HG03175 (cell line): ENCODE results near the gene CSHL1.
"Not testable (repeated sequence)": the region's sequence is repeated elsewhere in the genome, so short reads cannot be mapped to it uniquely, and the experiment has no call there.

Source experiments
- ATAC-seq: cut with Tn5 transposase; IDR thresholded peaks from one replicate; pipeline ENCODE4 v1.9.1; 2021; ENCODE audit warnings: mild to moderate bottlenecking, moderate library complexity; ENCODE audit not compliant: unreplicated experiment

The CSHL1 gene

DNA sequence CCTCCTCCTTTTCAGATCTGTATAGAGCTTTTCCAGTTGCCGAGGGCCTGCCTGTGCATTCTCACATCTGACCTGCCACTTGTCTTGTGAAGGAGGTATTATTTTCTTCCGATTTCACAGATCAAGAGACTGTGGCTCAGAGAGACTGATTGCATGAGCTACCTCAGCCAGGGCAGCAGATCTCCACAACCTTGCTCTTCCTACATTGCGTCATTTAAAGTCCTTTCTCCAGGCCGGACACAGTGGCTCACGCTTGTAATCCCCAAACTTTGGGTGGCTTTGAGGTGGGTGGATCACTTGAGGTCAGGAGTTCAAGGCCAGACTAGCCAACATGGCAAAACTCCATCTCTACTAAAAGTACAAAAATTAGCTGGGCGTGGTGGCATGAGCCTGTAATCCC lies 9.0 kb upstream of the CSHL1 start:
- ATAC-seq = not testable (repeated sequence)

DNA sequence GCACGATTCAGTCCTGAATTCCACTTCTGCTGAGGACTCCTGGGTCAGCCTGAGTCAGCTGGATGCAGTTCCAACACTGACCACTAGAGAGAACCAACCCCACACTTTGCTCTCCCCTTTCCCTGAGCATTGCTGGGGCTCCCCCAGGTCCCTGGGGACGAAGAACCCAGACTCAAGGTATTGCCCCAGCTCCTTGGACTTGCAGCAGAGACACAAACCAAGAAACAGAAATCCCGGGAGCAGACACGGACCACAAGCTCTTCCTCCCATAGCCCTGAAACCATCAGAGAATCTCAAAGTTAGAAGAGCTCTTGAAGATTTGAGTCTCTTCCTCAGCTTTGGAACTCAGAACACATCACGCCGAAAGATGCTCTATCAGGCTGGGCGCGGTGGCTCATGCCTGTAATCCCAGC lies 8.3 kb upstream of the CSHL1 start:
- peak; percentile 62 for ATAC-seq

DNA sequence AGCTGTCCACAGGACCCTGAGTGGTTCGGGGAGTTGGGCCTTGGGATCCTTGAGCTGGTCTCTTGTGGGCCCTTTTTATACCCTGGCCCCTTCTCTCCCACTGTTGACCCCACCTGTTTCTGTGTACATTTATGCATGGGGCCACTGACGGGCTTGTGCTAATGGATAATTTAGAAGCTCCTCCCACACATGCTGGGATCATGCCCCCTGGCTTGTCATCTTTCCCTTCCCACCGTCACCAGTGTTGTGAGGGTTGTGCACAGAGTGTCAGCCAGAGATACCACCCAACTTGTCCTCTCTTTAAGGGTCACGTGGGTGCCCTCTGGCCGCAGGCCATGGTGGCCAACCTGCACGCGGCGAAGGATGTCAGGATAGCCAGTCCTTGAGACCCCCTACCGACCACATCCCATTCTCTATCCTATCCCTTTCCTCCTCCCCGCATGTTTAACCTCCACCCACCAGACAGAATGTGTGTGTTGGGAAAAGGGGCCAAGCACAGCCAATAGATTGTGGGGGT lies 7.8 kb upstream of the CSHL1 start, which contains the start of gene GH1:
Gene GH1 (minus strand): TSS at position 51 of the 517 bp plus-strand sequence. CDS start 63 bp downstream, outside the sequence.
- not testable (repeated sequence) for ATAC-seq

DNA sequence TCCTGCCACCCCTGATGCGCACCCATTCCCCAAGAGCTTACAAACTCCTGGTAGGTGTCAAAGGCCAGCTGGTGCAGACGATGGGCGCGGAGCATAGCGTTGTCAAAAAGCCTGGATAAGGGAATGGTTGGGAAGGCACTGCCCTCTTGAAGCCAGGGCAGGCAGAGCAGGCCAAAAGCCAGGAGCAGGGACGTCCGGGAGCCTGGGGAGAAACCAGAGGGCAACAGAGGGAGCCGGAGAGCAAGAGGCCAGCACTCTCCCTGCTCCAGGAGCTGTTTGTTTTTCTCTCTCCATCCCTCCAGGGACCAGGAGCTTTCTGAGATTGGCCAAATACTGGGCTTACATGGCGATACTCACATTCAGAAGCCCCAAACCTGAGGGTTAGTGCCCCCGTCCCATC lies 7.2 kb upstream of the CSHL1 start:
- ATAC-seq = no peak

DNA sequence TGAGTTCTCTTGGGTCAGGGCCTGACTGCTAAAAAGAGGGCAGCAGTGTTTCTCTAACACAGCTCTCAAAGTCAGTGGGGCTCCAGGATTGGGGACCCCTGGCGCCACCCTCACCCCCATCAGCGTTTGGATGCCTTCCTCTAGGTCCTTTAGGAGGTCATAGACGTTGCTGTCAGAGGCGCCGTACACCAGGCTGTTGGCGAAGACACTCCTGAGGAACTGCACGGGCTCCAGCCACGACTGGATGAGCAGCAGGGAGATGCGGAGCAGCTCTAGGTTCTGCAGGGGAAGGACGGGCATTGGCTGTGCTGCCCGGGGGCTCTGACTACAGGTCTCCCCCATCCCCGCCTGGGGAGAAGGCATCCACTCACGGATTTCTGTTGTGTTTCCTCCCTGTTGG lies 6.6 kb upstream of the CSHL1 start:
- no peak for ATAC-seq

DNA sequence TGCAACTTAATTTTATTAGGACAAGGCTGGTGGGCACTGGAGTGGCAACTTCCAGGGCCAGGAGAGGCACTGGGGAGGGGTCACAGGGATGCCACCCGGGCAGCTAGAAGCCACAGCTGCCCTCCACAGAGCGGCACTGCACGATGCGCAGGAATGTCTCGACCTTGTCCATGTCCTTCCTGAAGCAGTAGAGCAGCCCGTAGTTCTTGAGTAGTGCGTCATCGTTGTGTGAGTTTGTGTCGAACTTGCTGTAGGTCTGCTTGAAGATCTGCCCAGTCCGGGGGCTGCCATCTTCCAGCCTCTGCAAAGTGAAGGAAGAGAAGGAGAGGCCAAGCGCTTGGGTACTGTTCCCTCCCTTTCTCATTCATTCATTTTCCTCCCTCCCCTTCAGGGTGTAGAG lies 6.1 kb upstream of the CSHL1 start:
- ATAC-seq = not testable (repeated sequence)

DNA sequence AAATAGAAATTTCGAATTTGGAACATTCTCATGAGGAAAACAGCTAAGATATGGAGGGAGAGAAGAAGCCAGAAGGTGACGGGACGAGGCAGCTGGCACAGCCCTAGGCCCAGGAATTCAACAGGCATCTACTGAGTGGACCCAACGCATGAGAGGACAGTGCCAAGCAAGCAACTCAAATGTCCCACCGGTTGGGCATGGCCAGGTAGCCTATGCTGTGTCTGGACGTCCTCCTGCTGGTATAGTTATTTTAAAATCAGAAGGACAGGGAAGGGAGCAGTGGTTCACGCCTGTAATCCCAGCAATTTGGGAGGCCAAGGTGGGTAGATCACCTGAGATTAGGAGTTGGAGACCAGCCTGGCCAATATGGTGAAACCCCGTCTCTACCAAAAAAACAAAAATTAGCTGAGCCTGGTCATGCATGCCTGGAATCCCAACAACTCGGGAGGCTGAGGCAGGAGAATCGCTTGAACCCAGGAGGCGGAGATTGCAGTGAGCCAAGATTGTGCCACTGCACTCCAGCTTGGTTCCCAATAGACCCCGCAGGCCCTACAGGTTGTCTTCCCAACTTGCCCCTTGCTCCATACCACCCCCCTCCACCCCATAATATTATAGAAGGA lies 5.6 kb upstream of the CSHL1 start:
- no peak for ATAC-seq

DNA sequence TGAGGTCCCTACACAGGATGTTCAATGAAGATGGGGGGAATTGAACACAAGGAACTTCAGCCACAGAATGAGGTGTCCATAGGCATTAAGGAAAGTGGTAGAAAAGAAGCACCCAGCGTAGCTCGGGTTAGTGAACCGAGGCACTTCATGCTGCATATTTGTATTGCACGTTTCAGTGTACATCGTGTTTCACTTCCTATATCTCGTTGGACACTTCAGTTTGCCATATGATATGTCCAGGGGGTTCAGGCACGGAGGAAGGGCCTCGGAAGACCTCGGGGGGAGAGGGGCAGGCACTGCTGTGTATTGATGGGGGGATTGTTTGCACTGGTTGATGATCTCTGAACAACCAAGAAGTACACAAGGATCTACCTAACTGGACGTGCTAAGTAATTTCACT lies 4.7 kb upstream of the CSHL1 start:
- ATAC-seq = peak; percentile 54

DNA sequence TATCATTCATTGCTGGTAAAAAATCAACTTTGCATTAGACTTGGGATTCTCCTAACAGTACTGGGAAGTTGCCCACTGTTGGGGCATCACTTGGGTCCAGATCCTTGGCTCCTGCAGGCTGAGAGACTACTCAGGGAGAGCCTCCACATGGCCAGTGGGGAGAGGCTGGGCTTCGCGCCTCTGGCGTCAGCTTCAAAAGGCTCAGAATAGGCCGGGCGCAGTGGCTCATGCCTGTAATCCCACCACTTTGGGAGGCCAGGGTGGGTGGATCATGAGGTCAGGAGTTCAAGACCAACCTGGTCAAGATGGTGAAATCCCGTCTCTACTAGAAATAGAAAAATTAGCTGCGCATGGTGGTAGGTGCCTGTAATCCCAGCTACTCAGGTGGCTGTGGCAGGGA lies 3.4 kb upstream of the CSHL1 start:
- ATAC-seq = no peak

DNA sequence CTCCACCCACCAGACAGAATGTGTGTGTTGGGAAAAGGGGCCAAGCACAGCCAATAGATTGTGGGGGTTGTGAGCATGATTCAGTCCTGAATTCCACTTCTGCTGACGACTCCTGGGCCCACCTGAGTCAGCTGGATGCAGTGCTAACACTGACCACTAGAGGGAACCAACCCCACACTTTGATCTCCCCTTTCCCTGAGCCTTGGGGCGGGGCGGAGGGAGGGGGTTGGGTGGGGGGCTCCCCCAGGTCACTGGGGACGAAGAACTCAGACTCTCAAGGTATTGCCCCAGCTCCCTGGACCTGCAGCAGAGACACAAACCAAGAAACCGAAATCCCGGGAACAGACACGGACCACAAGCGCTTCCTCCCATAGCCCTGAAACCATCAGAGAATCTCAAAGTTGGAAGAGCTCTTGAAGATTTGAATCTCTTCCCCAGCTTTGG lies 621 bp upstream of the CSHL1 start:
- ATAC-seq = no peak

DNA sequence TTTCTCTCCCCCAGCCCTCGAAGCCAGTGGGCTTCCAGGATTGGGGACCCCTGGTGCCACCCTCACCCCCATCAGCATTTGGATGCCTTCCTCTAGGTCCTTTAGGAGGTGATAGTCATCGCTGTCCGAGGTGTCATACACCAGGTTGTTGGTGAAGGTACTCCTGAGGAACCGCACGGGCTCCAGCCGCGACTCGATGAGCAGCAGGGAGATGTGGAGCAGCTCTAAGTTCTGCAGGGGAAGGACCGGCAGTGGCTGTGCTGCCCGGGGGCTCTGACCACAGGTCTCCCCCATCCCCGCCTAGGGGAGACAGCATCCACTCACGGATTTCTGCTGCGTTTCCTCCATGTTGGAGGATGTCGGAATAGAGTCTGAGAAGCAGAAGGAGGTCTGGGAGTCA lies 962 bp downstream of the CSHL1 start:
- no peak for ATAC-seq

DNA sequence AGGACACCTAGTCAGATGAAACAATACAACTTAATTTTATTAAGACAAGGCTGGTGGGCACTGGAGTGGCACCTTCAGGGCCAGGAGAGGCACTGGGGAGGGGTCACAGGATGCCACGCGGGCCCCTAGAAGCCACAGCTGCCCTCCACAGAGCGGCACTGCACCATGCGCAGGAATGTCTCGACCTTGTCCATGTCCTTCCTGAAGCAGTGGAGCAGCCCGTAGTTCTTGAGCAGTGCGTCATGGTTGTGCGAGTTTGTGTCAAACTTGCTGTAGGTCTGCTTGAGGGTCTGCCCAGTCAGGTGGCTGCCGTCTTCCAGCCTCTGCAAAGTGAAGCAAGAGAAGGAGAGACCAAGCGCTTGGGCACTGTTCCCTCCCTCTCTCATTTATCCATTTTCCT lies 1.5 kb downstream of the CSHL1 start:
- not testable (repeated sequence) for ATAC-seq

DNA sequence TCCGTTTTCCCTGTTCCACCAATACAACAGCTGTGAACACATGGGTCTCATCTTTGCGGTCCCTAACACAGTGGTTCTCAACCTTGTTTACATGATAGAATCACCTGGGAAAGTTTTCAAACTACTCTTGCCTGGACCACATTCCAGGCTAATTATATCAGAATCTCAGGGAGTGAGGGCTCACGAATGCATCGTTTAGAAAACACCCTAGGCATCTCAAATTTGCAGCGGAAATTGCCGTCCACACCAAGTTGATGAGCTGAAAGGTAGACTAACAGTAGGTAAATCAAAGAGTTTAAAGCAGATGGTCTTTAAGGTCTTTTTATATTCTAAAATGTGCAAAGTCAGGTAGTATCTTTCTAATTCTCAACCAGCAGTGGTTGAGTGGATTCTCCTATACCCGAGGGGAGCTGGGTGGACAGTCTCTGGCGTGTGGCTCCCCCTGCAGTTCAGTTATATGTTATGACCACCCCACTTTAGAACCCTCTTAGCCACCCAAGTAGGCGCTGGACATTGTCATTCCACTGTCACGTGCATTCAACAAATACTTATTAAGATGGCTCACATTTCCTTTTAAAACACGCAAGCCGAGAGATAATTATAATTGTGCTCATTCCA lies 3.8 kb downstream of the CSHL1 start:
- ATAC-seq = not testable (repeated sequence)

DNA sequence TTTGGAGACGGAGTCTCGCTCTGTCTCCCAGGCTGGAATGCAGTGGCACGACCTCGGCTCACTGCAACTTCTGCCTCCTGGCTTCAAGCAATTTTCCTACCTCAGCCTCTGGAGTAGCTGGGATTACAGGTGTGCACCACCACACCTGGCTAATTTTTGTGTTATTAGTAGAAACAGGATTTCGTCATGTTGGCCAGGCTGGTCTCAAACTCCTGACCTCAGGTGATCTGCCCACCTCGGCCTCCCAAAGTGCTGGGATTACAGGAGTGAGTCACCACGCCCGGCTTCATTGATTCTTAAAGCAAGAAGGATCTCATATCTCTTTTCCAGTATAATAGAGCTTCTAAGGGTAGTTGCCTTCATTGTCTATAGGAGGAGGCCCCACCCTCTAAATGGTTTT lies 6.3 kb downstream of the CSHL1 start:
- not testable (repeated sequence) for ATAC-seq

DNA sequence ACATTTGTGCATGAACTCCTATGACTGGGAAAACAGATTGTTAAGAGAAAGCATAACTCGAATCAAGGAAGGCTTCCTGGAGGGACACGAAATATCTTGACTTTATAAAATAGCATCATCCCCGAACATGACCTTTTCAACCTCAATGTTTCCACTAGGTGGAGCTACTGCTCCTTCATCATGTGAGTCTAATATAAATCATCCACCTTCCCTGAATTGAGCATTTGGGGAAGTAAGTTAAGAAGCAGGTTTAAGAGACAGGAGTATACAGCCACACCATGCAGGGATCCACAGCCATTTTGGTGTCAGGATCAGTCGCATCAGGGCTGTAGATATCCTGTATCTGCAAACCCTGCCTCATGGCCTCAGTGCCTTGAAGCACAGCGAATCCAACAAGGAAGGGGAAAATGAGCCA lies 7.3 kb downstream of the CSHL1 start:
- not testable (repeated sequence) for ATAC-seq

DNA sequence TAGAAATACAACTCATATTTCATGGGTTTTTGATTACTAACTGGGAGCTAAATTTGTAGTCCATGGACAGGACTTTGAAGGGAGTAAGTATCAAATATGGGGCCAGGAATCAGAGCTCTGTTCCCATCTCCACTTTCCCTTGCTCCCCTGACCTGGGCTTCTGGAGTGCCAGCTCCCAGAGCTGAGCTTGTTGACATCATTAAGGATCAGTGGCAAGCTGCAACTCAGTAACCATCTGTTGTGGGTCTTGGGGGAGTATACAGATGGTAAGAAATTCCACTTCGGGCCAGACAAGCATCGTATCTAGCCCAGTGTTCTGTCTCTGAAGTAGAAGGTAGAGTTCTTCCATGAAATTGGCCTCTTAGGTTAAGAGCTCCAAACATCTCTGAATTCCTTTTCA lies 9.1 kb downstream of the CSHL1 start:
- ATAC-seq = not testable (repeated sequence)

DNA sequence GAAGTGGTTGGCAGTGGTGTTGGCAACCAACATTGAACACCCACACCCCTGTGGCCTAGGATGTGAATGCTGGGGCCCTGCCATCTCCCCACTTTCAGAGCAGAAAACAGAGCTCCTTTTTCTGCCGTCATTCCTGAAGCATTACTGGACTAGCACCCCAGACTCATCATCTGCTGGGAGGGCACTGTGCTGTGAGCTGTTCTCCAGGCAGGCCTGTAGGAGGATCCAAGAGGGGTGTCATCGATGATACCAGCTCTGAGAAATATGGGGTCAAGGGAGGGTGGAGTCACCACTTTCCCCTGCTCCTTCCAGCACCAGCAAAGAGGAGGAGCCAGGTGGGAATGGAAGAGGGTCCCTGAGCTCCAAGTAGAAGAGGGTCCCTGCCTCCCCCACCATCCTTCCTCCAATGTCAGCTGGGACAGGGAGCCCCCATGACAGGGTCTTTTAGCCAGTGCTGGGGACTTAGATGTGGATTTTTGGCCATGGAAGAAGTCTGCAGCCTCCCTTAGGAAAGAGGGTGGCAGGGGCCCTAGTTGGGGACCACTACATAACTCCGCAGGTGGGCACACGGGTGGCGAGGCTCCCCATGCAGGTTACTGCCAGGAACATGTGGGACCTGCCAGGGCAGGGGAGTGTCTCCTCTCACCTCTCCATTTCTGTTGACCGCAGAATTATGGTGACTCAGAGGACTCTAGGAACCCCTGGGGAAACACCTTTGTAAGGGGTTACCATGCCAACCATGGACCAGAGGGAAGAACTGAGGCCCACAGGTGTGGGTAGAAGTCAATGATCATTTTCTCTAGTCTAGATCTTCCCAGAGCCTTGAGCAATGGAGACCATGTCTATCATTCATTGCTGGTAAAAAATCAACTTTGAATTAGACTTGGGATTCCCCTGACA lies 11.9 kb downstream of the CSHL1 start:
- ATAC-seq = peak; percentile 47

DNA sequence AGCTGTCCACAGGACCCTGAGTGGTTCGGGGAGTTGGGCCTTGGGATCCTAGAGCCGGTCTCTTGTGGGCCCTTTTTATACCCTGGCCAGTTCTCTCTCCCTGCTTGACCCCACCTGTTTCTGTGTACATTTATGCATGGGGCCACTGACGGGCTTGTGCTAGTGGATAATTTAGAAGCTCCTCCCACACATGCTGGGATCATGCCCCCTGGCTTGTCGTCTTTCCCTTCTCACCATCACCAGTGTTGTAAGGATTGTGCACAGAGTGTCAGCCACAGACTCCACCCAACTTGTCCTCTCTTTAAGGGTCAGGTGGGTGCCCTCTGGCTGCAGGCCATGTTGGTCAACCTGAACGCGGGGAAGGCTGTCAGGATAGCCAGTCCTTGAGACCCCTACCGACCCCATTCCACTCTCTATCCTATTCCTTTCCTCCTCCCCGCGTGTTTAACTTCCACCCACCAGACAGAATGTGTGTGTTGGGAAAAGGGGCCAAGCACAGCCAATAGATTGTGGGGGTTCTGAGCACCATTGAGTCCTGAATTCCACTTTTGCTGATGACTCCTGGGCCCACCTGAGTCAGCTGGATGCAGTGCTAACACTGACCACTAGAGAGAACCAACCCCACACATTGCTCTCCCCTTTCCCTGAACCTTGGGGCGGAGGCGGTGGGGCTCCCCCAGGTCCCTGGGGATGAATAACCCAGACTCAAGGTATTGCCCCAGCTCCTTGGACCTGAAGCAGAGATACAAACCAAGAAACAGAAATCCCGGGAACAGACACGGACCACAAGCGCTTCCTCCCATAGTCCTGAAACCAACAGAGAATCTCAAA lies 14.3 kb downstream of the CSHL1 start, which contains the start of gene CSH1:
Gene CSH1 (minus strand): TSS at position 51 of the 831 bp plus-strand sequence. CDS start 63 bp downstream, outside the sequence.
- ATAC-seq = not testable (repeated sequence)

DNA sequence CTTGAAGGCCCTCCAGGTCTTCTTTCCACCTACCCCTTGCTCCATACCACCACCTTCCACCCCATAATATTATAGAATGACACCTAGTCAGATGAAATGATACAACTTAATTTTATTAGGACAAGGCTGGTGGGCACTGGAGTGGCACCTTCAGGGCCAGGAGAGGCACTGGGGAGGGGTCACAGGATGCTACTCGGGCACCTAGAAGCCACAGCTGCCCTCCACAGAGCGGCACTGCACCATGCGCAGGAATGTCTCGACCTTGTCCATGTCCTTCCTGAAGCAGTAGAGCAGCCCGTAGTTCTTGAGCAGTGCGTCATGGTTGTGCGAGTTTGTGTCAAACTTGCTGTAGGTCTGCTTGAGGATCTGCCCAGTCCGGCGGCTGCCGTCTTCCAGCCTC lies 16.2 kb downstream of the CSHL1 start:
- ATAC-seq = not testable (repeated sequence)

DNA sequence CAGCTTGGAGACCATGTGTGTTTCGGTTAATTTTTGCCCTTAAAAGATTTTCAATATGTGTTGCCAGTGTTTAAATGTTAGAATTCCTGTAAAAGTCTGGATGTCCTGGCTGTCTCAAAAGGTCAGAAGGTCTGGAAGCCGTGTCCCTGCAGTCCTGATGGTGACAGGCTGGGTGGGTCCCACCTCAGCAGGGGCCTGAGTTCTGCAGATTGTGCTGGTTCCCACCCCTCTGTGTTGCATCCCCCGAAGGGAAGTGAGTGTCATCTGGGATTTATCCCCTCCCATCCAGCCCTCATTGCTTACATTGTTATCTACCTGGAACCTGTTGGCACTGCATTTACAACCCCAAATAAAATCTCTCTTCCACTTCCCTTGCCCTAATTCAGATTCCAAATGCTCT lies 17.0 kb downstream of the CSHL1 start:
- not testable (repeated sequence) for ATAC-seq
